Measurements from ENCODE around the gene MT1G.

The MT1G gene

DNA sequence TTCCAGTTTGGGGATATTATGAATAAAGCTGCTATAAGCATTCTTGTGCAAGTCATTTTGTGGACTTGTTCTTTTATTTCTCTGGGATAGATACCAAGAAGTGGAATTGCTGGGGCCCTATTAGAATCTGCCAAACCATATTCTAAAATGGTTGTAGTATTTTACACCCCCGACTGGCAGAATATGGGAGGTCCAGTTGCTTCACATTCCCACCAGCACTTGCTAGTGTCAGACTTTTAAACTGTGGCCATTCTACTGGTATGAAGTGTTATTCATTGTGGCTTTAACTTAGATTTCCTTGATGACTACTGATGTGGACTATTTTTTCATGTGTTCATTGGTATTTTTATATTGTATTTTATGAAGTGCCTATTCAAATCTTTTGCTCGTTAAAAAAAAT is 44.0 kb upstream of the MT1G start:
- TF ChIP-seq CEBPB (IDR thresholded peaks at IDR 0.05) (no peak), RAD21 (IDR thresholded peaks at IDR 0.05; ENCODE audit: low read depth) (no peak), TCF12 (IDR thresholded peaks at IDR 0.05; ENCODE audit: low read depth) (no peak), FOXM1 (IDR thresholded peaks at IDR 0.05; ENCODE audit: borderline replicate concordance, low read depth) (no peak), CREB1 (IDR thresholded peaks at IDR 0.05; ENCODE audit: low read depth) (no peak), ZBTB7A (IDR thresholded peaks at IDR 0.05; ENCODE audit: low read depth) (no peak), EGR1 (IDR thresholded peaks at IDR 0.05) (no peak), TAF1 (IDR thresholded peaks at IDR 0.05; ENCODE audit: low read depth) (no peak), TEAD4 (IDR thresholded peaks at IDR 0.05) (no peak)
- TF ChIP-seq, protein P1, sequence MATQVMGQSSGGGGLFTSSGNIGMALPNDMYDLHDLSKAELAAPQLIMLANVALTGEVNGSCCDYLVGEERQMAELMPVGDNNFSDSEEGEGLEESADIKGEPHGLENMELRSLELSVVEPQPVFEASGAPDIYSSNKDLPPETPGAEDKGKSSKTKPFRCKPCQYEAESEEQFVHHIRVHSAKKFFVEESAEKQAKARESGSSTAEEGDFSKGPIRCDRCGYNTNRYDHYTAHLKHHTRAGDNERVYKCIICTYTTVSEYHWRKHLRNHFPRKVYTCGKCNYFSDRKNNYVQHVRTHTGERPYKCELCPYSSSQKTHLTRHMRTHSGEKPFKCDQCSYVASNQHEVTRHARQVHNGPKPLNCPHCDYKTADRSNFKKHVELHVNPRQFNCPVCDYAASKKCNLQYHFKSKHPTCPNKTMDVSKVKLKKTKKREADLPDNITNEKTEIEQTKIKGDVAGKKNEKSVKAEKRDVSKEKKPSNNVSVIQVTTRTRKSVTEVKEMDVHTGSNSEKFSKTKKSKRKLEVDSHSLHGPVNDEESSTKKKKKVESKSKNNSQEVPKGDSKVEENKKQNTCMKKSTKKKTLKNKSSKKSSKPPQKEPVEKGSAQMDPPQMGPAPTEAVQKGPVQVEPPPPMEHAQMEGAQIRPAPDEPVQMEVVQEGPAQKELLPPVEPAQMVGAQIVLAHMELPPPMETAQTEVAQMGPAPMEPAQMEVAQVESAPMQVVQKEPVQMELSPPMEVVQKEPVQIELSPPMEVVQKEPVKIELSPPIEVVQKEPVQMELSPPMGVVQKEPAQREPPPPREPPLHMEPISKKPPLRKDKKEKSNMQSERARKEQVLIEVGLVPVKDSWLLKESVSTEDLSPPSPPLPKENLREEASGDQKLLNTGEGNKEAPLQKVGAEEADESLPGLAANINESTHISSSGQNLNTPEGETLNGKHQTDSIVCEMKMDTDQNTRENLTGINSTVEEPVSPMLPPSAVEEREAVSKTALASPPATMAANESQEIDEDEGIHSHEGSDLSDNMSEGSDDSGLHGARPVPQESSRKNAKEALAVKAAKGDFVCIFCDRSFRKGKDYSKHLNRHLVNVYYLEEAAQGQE (IDR thresholded peaks at IDR 0.05; ENCODE audit: low read depth), result no peak

DNA sequence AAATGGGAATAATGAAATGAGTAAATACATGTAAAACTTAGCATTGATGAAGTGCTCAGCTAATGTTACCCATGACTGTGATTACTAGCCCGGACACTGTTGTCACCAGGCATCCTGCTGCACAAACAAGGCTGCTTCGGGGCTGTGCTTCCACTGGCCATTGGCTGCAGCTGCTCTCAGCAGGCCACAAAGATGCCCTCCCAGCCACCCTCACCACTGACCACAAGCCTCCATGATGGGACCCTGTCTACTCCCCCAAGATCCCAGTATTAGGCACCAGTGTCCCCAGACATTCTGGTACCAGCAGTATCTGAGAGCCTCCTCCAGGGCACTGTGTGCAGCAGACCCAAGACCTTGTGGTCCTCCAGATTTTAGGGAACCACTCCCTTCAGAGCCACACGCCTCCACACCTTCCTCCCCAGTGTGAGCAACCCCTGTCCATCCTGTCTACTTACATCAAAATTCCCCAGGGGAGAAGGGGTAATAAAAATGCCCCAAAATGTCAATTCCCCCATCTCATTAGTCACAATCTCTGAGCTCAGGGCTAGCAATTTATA is 42.4 kb upstream of the MT1G start:
- TF ChIP-seq CREB1 (IDR thresholded peaks at IDR 0.05; ENCODE audit: low read depth) (no peak), EGR1 (IDR thresholded peaks at IDR 0.05) (no peak), FOXM1 (IDR thresholded peaks at IDR 0.05; ENCODE audit: borderline replicate concordance, low read depth) (no peak), CEBPB (IDR thresholded peaks at IDR 0.05) (no peak), TEAD4 (IDR thresholded peaks at IDR 0.05) (no peak), NFIC (IDR thresholded peaks at IDR 0.05) (no peak), TAF1 (IDR thresholded peaks at IDR 0.05; ENCODE audit: low read depth) (no peak), EP300 (IDR thresholded peaks at IDR 0.05; ENCODE audit: borderline replicate concordance) (no peak), ZBTB7A (IDR thresholded peaks at IDR 0.05; ENCODE audit: low read depth) (no peak), YY1 (IDR thresholded peaks at IDR 0.05; ENCODE audit: low read depth) (no peak), TCF12 (IDR thresholded peaks at IDR 0.05; ENCODE audit: low read depth) (no peak), RAD21 (IDR thresholded peaks at IDR 0.05; ENCODE audit: low read depth) (no peak)
- TF ChIP-seq, protein P2, sequence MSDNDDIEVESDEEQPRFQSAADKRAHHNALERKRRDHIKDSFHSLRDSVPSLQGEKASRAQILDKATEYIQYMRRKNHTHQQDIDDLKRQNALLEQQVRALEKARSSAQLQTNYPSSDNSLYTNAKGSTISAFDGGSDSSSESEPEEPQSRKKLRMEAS (IDR thresholded peaks at IDR 0.05), result no peak
- TF ChIP-seq, protein P1 (IDR thresholded peaks at IDR 0.05; ENCODE audit: low read depth), result no peak
- TF ChIP-seq, protein P3, sequence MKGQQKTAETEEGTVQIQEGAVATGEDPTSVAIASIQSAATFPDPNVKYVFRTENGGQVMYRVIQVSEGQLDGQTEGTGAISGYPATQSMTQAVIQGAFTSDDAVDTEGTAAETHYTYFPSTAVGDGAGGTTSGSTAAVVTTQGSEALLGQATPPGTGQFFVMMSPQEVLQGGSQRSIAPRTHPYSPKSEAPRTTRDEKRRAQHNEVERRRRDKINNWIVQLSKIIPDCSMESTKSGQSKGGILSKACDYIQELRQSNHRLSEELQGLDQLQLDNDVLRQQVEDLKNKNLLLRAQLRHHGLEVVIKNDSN (IDR thresholded peaks at IDR 0.05), result no peak

DNA sequence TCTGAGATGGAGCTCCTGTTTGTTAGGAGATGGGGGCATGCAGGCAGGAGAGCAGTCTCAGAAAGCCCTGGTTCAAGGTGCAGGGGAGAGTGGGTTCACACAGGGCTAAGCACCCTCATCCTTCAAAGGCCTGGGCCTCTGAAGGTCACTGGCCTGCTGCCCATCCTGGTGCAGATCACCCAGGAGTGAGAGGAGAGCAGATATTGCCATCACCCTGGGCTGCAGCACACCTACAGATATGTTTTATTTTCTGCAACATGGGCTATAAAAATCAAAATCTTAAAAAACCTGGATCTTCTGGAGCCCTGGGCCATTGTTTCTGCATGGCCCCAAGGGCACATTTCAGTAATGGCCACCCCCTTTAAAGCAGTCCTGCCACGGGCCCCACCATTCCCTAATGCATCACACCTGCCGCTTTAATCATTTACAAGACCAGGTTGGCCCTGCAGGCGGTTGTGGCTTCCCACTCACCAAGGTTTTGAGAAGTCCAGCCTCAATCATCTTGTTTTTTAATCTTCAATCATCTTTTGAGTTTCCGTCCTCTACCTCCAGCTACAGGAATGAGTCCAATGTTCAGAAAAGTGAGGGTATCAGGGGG is 41.7 kb upstream of the MT1G start:
- TF ChIP-seq, protein P1 (IDR thresholded peaks at IDR 0.05; ENCODE audit: low read depth), result no peak
- no peak for TF ChIP-seq CREB1 (IDR thresholded peaks at IDR 0.05; ENCODE audit: low read depth)
- TF ChIP-seq YY1 (IDR thresholded peaks at IDR 0.05; ENCODE audit: low read depth), result no peak
- no peak for TF ChIP-seq RAD21 (IDR thresholded peaks at IDR 0.05; ENCODE audit: low read depth)
- no peak for TF ChIP-seq FOXM1 (IDR thresholded peaks at IDR 0.05; ENCODE audit: borderline replicate concordance, low read depth)
- no peak for TF ChIP-seq ZBTB7A (IDR thresholded peaks at IDR 0.05; ENCODE audit: low read depth)

DNA sequence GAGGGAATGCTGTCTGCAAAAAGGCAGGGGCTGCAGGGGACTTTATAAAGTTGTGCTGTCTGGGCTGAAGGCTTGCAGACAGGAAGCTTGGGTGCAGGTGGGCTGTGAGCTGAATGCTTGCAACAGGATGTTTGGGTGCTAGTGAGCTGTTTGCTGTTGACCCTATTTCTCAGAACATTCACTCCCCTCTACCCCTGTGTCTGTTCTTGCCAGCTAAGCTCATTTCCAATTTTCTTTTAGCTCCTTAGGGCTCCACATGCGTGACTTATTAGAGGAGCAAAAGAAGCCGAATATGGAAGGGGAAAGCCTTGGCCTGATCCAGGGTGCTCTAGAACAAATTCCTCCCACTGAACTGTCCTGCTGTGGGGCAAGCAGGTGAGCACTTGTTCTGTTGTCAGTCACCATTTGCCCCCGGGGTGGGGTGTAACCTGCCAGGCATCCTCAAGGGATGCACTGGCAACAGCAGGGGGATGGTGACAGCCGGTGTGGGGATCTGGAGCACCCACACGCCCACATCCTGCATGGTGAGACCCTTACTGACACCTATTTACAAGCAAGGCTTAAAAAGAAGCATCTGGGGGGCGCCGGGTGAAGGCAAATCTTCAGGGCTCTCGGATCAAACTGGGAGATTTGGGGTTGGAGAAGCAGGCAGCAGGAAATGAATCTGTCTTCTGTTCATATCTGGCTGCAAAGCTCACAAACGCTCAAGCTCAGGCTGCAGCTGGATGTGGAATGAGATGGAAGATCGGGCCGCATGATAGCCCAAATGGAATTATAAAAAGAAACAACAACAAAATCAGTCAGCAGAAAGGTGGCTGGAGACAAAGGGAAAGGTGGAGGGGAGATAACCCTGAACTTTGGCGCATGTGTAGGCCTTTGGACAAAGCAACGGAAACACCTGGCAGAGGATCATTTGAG is 40.9 kb upstream of the MT1G start:
- TF ChIP-seq ZBTB7A (IDR thresholded peaks at IDR 0.05; ENCODE audit: low read depth) (no peak), RAD21 (IDR thresholded peaks at IDR 0.05; ENCODE audit: low read depth) (no peak), CREB1 (IDR thresholded peaks at IDR 0.05; ENCODE audit: low read depth) (no peak), EGR1 (IDR thresholded peaks at IDR 0.05) (no peak), TEAD4 (IDR thresholded peaks at IDR 0.05) (no peak), TCF12 (IDR thresholded peaks at IDR 0.05; ENCODE audit: low read depth) (no peak), YY1 (IDR thresholded peaks at IDR 0.05; ENCODE audit: low read depth) (no peak), NFIC (IDR thresholded peaks at IDR 0.05) (no peak), CEBPB (IDR thresholded peaks at IDR 0.05) (no peak), EP300 (IDR thresholded peaks at IDR 0.05; ENCODE audit: borderline replicate concordance) (no peak)
- TF ChIP-seq, protein P2 (IDR thresholded peaks at IDR 0.05), result no peak
- TF ChIP-seq, protein P1 (IDR thresholded peaks at IDR 0.05; ENCODE audit: low read depth), result no peak
- TF ChIP-seq, protein P3 (IDR thresholded peaks at IDR 0.05), result no peak

All from Ishikawa (cell line).